Colonic mucosa (tissue), 4 donors: ENCODE results near the gene OR13C8. TPM values are rescaled to one million over a fixed set of nuclear protein-coding genes. Genes with fewer than 3 reads are reported as not detected.

ENCODE experiments used
- DNase-seq: peaks from one replicate; pipeline ENCODE4 v3.0.0-alpha.2; 2020
- H3K27ac ChIP-seq: fragments of 200-600 bp; one replicate; pipeline ENCODE4 v1.8.0; 2021
- H3K27me3 ChIP-seq: fragments of 200-600 bp; one replicate; pipeline ENCODE4 v1.8.0; 2021
- H3K36me3 ChIP-seq: fragments of 200-600 bp; one replicate; pipeline ENCODE4 v1.8.0; 2021
- H3K4me1 ChIP-seq: fragments of 200-600 bp; one replicate; pipeline ENCODE4 v1.8.0; 2021; ENCODE audit warnings: mild to moderate bottlenecking
- H3K4me3 ChIP-seq: fragments of 200-600 bp; one replicate; pipeline ENCODE4 v1.8.0; 2021
- H3K9ac ChIP-seq, 2 donors: one replicate each; pipeline ENCODE4 v1.7.0; 2013; ENCODE audit warnings: control low read depth in 2 of 2, low read depth in 2 of 2, low read length in 2 of 2
- H3K9me3 ChIP-seq: fragments of 200-600 bp; one replicate; pipeline ENCODE4 v1.8.0; 2021
- CTCF ChIP-seq: fragments of 200-600 bp; IDR thresholded peaks from one replicate; pipeline ENCODE4 v1.8.0; 2022; ENCODE audit warnings: antibody characterized with exemption, mild to moderate bottlenecking
- intact Hi-C: fragments of 100-400 bp; cut with DNase I; formaldehyde crosslinking; loops from one replicate; pipeline ENCODE4 v1.14.1; 2022
- total RNA-seq, 2 donors: library from RNA; stranded (reverse); fragmentation: NEBNext Ultra II Directional in 1 of 2; extraction: Animal tissue kit (Norgen Biotek cat#: 25700) in 1 of 2; gene quantifications; one replicate each; pipeline ENCODE4 v1.2.1, GENCODE V29; 2021
- donor health status: healthy.
- donor health status: DM: no; HTN: no; CAD: no.
- donor health status: DM: no; HTN: no; CAD: no.

Gene OR13C8
- total RNA-seq, 2 donors from 2014 or later, result not detected

- Histone ChIP-seq H3K4me1 (no peaks in the 10 kb centered on the region), H3K27ac (no peak overlapping the region), H3K4me3 (no peak overlapping the region), H3K36me3 (no peaks in the 10 kb centered on the region), H3K9ac (no peak overlapping the region), H3K27me3 (no peaks in the 10 kb centered on the region), H3K9me3 (no peaks in the 10 kb centered on the region)
- intact Hi-C loops, result no loop called here
- DNase-seq, result no peak
- no peak for TF ChIP-seq CTCF
These were observed 15.7 kb upstream of the OR13C8 start for GRCh38 chr9:104553261-104553660.

GRCh38 chr9:104555521-104555920 is 13.4 kb upstream of the OR13C8 start:
- intact Hi-C loops, result no loop called here
- no peak overlapping the region for H3K9ac ChIP-seq
- no peak overlapping the region for H3K4me3 ChIP-seq
- H3K9me3 ChIP-seq, result no peaks in the 10 kb centered on the region
- no peak for TF ChIP-seq CTCF
- no peaks in the 10 kb centered on the region for H3K36me3 ChIP-seq
- no peaks in the 10 kb centered on the region for H3K4me1 ChIP-seq
- DNase-seq, result no peak
- no peak overlapping the region for H3K27ac ChIP-seq
- no peaks in the 10 kb centered on the region for H3K27me3 ChIP-seq

GRCh38 chr9:104556830-104557634 is 11.9 kb upstream of the OR13C8 start:
- Histone ChIP-seq H3K27me3 (no peaks in the 10 kb centered on the region), H3K9ac (no peak overlapping the region), H3K4me1 (no peaks in the 10 kb centered on the region), H3K36me3 (no peaks in the 10 kb centered on the region), H3K9me3 (no peaks in the 10 kb centered on the region), H3K27ac (no peak overlapping the region), H3K4me3 (no peak overlapping the region)
- TF ChIP-seq CTCF, result no peak
- DNase-seq, result no peak
- intact Hi-C loops, result no loop called here

GRCh38 chr9:104564358-104564757 is 4.6 kb upstream of the OR13C8 start:
- H3K9ac ChIP-seq, result no peak overlapping the region
- no peaks in the 10 kb centered on the region for H3K4me1 ChIP-seq
- H3K36me3 ChIP-seq, result no peaks in the 10 kb centered on the region
- no peak for TF ChIP-seq CTCF
- no peaks in the 10 kb centered on the region for H3K9me3 ChIP-seq
- no peak overlapping the region for H3K27ac ChIP-seq
- intact Hi-C loops, result no loop called here
- H3K27me3 ChIP-seq, result no peaks in the 10 kb centered on the region
- no peak overlapping the region for H3K4me3 ChIP-seq
- no peak for DNase-seq

- no peak overlapping the region for H3K9ac ChIP-seq
- no peaks in the 10 kb centered on the region for H3K4me1 ChIP-seq
- H3K4me3 ChIP-seq, result no peak overlapping the region
- DNase-seq, result no peak
- no peaks in the 10 kb centered on the region for H3K9me3 ChIP-seq
- no peaks in the 10 kb centered on the region for H3K27me3 ChIP-seq
- no peaks in the 10 kb centered on the region for H3K36me3 ChIP-seq
- TF ChIP-seq CTCF, result no peak
- intact Hi-C loops, result no loop called here
- no peak overlapping the region for H3K27ac ChIP-seq
These were observed 3.6 kb downstream of the OR13C8 start for GRCh38 chr9:104572612-104573011.
